Kidney (tissue), 14 donors: ENCODE measurements around the gene TANC1. TPM values are rescaled to one million over a fixed set of nuclear protein-coding genes. Genes with fewer than 3 reads are reported as not detected.

Experiments used
- DNase-seq, 5 donors: peaks; one replicate each; pipeline ENCODE4 v3.0.0-alpha.2; 2013 to 2020
- FAIRE-seq: peaks from 2 replicates; lab custom pipeline; 2012; peaks lifted over from hg19 to GRCh38; lab: Jason Lieb, UNC
- H3K27ac ChIP-seq, 2 donors: one replicate each; pipeline ENCODE4 v1.7.0; 2013; ENCODE audit warnings: low read depth in 2 of 2, low read length in 2 of 2, inconsistent platforms in 1 of 2
- H3K27me3 ChIP-seq: one replicate; pipeline ENCODE4 v1.7.1; 2013; ENCODE audit warnings: low read length, inconsistent platforms; ENCODE audit not compliant: control insufficient read depth, insufficient read depth
- H3K36me3 ChIP-seq, 3 donors: one replicate each; pipeline versions ENCODE4 v1.7.0 to v1.7.1; 2013; ENCODE audit warnings: low read length in 3 of 3, control low read depth in 1 of 3, inconsistent platforms in 1 of 3; ENCODE audit not compliant: insufficient read depth in 3 of 3, control insufficient read depth in 2 of 3
- H3K4me1 ChIP-seq, 3 donors: one replicate each; pipeline versions ENCODE4 v1.7.0 to v1.7.1; 2013; ENCODE audit warnings: low read length in 3 of 3, inconsistent platforms in 1 of 3, low read depth in 1 of 3; ENCODE audit not compliant: control insufficient read depth in 2 of 3, insufficient read depth in 2 of 3
- H3K4me3 ChIP-seq, 3 donors: one replicate each; pipeline versions ENCODE4 v1.7.0 to v1.8.1; 2013; ENCODE audit warnings: low read length in 3 of 3, control low read depth in 1 of 3, inconsistent platforms in 1 of 3
- H3K9ac ChIP-seq, 3 donors: one replicate each; pipeline versions ENCODE4 v1.7.0 to v1.7.1; 2013; ENCODE audit warnings: low read length in 3 of 3, control low read depth in 1 of 3, inconsistent platforms in 1 of 3
- H3K9me3 ChIP-seq, 3 donors: one replicate each; pipeline versions ENCODE4 v1.7.0 to v1.7.1; 2013; ENCODE audit warnings: low read length in 3 of 3, control low read depth in 1 of 3, inconsistent platforms in 1 of 3; ENCODE audit not compliant: control insufficient read depth in 2 of 3, insufficient read depth in 1 of 3
- intact Hi-C: fragments of 100-400 bp; cut with DNase I; formaldehyde crosslinking; loops from one replicate; pipeline ENCODE4 v1.11.1; 2022
- polyA plus RNA-seq: library from polyadenylated mRNA; stranded (reverse); fragments of 350-450 nt; fragmentation: Illumina TruSeq; extraction: RNeasy Lipid Tissue Mini Kit (QIAGEN cat#74804); gene quantifications from one replicate; pipeline ENCODE4 v1.2.3, GENCODE V29; 2014; ENCODE audit warnings: low read depth, low replicate concordance; ENCODE audit not compliant: insufficient read depth
- total RNA-seq: library from RNA; stranded (reverse); fragmentation: NEBNext Ultra II Directional; extraction: Animal tissue kit (Norgen Biotek cat#: 25700); gene quantifications from one replicate; pipeline ENCODE4 v1.2.1, GENCODE V29; 2021
- TF ChIP-seq, protein P1 (sequence below): IDR thresholded peaks from 3 replicates; pipeline ENCODE4 v1.5.1; 2012; ENCODE audit warnings: mild to moderate bottlenecking, moderate library complexity, borderline replicate concordance; ENCODE audit not compliant: insufficient read depth; ENCODE audit errors: extremely low read depth
- donor health status: control.
- donor health status: control.
- donor health status: control.
- donor health status: control.
- donor health status: control.
- donor health status: DM: yes; HTN: yes; CAD: no.
- donor health status: Normal renal cell carcinoma (clear cell type).

TANC1 gene
- total and polyA plus RNA-seq, 2 donors from 2014 or later, result 9.2 to 39.0 TPM

DNA sequence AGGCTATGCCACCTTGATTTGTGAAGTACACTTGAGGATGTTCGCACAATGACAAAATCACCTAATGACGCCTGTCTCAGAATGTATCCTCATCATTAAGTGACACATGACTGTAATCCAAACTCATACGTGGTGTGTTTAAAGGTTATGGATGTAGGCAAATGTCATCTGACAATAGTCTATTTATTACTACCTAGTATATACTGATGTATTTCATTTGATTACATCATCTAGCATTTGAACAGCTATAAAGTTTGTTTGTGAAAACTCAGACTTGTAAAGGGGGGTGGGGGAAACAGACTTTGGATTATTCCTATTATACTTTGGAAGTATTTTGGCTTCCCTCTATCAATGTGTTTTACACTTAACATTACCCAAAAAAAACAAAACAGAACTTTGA, 129.9 kb downstream of the TANC1 start:
- H3K27ac ChIP-seq, result peak overlapping the region in 1 of 2 donors; percentile 29
- H3K9me3 ChIP-seq, result peaks cover 0 to 4% (median 0%) of the 10 kb centered on the region in 3 donors
- H3K4me1 ChIP-seq, result peaks cover 6 to 19% (median 15%) of the 10 kb centered on the region in 3 donors
- H3K27me3 ChIP-seq, result no peaks in the 10 kb centered on the region
- peaks cover 0 to 4% (median 2%) of the 10 kb centered on the region in 3 donors for H3K36me3 ChIP-seq
- no peak overlapping the region for H3K9ac ChIP-seq
- intact Hi-C loops, result no loop called here
- no peak for FAIRE-seq
- no peak for DNase-seq
- TF ChIP-seq, protein P1, sequence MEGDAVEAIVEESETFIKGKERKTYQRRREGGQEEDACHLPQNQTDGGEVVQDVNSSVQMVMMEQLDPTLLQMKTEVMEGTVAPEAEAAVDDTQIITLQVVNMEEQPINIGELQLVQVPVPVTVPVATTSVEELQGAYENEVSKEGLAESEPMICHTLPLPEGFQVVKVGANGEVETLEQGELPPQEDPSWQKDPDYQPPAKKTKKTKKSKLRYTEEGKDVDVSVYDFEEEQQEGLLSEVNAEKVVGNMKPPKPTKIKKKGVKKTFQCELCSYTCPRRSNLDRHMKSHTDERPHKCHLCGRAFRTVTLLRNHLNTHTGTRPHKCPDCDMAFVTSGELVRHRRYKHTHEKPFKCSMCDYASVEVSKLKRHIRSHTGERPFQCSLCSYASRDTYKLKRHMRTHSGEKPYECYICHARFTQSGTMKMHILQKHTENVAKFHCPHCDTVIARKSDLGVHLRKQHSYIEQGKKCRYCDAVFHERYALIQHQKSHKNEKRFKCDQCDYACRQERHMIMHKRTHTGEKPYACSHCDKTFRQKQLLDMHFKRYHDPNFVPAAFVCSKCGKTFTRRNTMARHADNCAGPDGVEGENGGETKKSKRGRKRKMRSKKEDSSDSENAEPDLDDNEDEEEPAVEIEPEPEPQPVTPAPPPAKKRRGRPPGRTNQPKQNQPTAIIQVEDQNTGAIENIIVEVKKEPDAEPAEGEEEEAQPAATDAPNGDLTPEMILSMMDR, result no peak
- no peak overlapping the region for H3K4me3 ChIP-seq

DNA sequence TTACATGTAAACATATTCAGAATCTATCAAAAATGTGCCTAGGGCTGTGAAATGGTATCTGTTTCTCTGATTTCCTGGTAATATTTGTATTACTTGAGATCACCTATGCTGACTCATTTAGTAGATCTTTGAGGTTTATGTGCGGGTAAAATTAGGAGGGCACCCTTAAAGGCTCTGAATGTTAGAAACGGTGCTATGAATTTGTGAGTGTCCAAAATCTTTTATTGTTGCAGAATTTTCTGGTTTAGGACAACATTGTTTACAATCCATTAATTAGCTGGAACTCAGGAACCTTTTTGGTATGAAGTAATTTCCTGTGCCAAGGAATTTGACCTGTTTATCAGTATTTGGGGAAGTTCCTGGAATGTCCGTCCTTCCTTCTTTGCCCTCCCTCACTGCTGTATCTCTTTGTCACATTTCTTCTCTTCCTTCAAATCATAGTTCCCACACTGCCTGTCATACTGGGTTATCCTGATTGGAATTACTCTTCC, 130.5 kb downstream of the TANC1 start:
- H3K36me3 ChIP-seq, result peaks cover 0 to 4% (median 2%) of the 10 kb centered on the region in 3 donors
- DNase-seq (peak in 1 of 5 donors; percentile 60), FAIRE-seq (no peak)
- H3K4me3 ChIP-seq, result no peak overlapping the region
- TF ChIP-seq, protein P1, result no peak
- H3K27me3 ChIP-seq, result no peaks in the 10 kb centered on the region
- H3K27ac ChIP-seq, result peak overlapping the region in 1 of 2 donors; percentile 78
- peaks cover 0 to 4% (median 0%) of the 10 kb centered on the region in 3 donors for H3K9me3 ChIP-seq
- intact Hi-C loops, result no loop called here
- H3K9ac ChIP-seq, result no peak overlapping the region
- H3K4me1 ChIP-seq, result peaks cover 6 to 17% (median 14%) of the 10 kb centered on the region in 3 donors

DNA sequence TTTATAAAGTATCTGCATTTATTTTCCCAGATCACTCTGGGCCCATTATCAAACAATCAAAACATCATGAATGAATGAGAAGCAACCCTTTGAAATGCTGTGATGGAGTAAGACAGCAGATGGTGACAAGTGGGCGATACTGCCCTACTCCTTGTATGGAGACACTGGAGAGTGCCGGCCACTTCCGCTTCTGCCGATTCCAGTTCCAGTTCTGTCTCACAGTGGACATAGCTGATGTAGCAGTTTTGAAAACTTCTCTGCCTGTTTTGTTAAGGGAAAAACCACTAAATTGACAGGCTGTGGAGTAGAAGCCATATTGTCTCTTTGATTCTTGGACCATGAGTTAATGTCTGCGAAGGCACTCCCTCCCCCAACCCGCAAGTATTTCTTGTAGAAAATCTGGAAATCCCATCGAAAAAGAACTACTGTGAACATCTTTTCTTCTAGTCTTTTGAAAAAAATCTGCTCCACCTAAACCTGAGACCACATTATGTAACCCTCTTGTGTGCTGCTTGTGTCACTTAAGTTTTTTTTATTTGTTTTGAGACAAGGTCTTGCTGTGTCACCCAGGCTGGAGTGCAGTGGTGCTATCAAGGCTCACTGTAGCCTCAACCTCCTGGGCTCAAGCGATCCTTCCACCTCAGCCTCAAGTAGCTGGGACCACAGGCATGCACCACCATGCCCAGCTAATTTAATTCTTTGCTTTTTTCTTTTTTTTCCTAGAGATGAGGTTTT, 133.5 kb downstream of the TANC1 start:
- peaks cover 6 to 9% (median 9%) of the 10 kb centered on the region in 3 donors for H3K4me1 ChIP-seq
- intact Hi-C loops, result no loop called here
- no peaks in the 10 kb centered on the region for H3K27me3 ChIP-seq
- H3K36me3 ChIP-seq, result peaks cover 0 to 4% (median 2%) of the 10 kb centered on the region in 3 donors
- no peak overlapping the region for H3K27ac ChIP-seq
- TF ChIP-seq, protein P1, result no peak
- DNase-seq (peak in 1 of 5 donors; percentile 25), FAIRE-seq (no peak)
- H3K9ac ChIP-seq, result no peak overlapping the region
- H3K4me3 ChIP-seq, result no peak overlapping the region
- H3K9me3 ChIP-seq, result no peaks in the 10 kb centered on the region
